ENCODE data around the gene RBMS1. TPM values are rescaled to one million over a fixed set of nuclear protein-coding genes. Genes with fewer than 3 reads are reported as not detected.

RBMS1 gene
- total and polyA plus RNA-seq, 4 donors, result 7.9 to 23.5 (median 15.5) TPM

DNA sequence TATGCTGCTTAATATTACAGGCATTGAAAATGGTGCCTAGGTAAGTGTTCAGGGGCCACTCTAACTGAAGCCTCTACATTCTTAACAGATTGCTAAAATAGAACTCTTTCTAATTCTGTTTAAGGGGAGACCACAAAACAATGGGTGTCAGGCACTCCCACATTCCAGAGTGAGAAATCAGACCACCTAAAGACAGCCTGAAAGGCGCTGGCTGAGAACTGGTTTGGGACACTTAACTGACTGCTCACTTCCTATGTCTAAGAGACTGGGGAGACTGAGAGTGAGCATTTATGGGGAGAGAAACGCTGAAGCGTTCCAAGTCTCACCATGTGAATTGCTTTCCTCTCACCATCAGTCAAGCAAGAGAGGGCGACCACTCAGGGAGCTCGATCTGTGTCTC, 184.7 kb downstream of the RBMS1 start:
- Histone ChIP-seq H3K4me1 (ENCODE audit: control insufficient read depth in 4 of 4, insufficient read depth in 4 of 4, low read length in 3 of 4) (no peaks in the 10 kb centered on the region), H3K9ac (ENCODE audit: low read depth in 1 of 2, low read length in 2 of 2) (no peak overlapping the region), H3K4me3 (ENCODE audit: low read depth in 1 of 3, low read length in 3 of 3) (no peak overlapping the region), H3K9me3 (ENCODE audit: control insufficient read depth in 4 of 4, low read length in 3 of 4) (no peaks in the 10 kb centered on the region), H3K27ac (ENCODE audit: low read depth in 1 of 2, low read length in 2 of 2) (no peak overlapping the region), H3K27me3 (ENCODE audit: control insufficient read depth in 4 of 4, insufficient read depth in 4 of 4, low read length in 3 of 4) (no peaks in the 10 kb centered on the region), H3K36me3 (ENCODE audit: control insufficient read depth in 4 of 4, insufficient read depth in 3 of 4, low read depth in 1 of 4, low read length in 3 of 4) (peaks cover 0 to 12% (median 0%) of the 10 kb centered on the region in 4 donors)
- no peak for DNase-seq (ENCODE audit: low spot score)
- WGBS, result 97% methylated on average over 5 of the region's 5 CpGs
- TF ChIP-seq, protein P1, sequence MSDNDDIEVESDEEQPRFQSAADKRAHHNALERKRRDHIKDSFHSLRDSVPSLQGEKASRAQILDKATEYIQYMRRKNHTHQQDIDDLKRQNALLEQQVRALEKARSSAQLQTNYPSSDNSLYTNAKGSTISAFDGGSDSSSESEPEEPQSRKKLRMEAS (IDR thresholded peaks at IDR 0.05), result no peak
- TF ChIP-seq RXRA (IDR thresholded peaks at IDR 0.05) (no peak), NR2F2 (IDR thresholded peaks at IDR 0.05) (no peak), YY1 (IDR thresholded peaks at IDR 0.05) (no peak), FOXA2 (IDR thresholded peaks at IDR 0.05) (no peak), JUND (IDR thresholded peaks at IDR 0.05) (no peak), FOXA1 (IDR thresholded peaks at IDR 0.05) (no peak), SP1 (IDR thresholded peaks at IDR 0.05) (no peak), HNF4G (IDR thresholded peaks at IDR 0.05) (no peak), TAF1 (conservative IDR thresholded peaks at IDR 0.05) (no peak), EGR1 (IDR thresholded peaks at IDR 0.05; ENCODE audit: low read depth in 2 of 2) (no peak)
- TF ChIP-seq, protein P2, sequence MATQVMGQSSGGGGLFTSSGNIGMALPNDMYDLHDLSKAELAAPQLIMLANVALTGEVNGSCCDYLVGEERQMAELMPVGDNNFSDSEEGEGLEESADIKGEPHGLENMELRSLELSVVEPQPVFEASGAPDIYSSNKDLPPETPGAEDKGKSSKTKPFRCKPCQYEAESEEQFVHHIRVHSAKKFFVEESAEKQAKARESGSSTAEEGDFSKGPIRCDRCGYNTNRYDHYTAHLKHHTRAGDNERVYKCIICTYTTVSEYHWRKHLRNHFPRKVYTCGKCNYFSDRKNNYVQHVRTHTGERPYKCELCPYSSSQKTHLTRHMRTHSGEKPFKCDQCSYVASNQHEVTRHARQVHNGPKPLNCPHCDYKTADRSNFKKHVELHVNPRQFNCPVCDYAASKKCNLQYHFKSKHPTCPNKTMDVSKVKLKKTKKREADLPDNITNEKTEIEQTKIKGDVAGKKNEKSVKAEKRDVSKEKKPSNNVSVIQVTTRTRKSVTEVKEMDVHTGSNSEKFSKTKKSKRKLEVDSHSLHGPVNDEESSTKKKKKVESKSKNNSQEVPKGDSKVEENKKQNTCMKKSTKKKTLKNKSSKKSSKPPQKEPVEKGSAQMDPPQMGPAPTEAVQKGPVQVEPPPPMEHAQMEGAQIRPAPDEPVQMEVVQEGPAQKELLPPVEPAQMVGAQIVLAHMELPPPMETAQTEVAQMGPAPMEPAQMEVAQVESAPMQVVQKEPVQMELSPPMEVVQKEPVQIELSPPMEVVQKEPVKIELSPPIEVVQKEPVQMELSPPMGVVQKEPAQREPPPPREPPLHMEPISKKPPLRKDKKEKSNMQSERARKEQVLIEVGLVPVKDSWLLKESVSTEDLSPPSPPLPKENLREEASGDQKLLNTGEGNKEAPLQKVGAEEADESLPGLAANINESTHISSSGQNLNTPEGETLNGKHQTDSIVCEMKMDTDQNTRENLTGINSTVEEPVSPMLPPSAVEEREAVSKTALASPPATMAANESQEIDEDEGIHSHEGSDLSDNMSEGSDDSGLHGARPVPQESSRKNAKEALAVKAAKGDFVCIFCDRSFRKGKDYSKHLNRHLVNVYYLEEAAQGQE (IDR thresholded peaks at IDR 0.05), result no peak
- TF ChIP-seq, protein P3, sequence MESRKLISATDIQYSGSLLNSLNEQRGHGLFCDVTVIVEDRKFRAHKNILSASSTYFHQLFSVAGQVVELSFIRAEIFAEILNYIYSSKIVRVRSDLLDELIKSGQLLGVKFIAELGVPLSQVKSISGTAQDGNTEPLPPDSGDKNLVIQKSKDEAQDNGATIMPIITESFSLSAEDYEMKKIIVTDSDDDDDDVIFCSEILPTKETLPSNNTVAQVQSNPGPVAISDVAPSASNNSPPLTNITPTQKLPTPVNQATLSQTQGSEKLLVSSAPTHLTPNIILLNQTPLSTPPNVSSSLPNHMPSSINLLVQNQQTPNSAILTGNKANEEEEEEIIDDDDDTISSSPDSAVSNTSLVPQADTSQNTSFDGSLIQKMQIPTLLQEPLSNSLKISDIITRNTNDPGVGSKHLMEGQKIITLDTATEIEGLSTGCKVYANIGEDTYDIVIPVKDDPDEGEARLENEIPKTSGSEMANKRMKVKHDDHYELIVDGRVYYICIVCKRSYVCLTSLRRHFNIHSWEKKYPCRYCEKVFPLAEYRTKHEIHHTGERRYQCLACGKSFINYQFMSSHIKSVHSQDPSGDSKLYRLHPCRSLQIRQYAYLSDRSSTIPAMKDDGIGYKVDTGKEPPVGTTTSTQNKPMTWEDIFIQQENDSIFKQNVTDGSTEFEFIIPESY (IDR thresholded peaks at IDR 0.05), result no peak
- TF ChIP-seq, protein P4, sequence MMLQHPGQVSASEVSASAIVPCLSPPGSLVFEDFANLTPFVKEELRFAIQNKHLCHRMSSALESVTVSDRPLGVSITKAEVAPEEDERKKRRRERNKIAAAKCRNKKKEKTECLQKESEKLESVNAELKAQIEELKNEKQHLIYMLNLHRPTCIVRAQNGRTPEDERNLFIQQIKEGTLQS (IDR thresholded peaks at IDR 0.05), result no peak
- TF ChIP-seq, protein P5, sequence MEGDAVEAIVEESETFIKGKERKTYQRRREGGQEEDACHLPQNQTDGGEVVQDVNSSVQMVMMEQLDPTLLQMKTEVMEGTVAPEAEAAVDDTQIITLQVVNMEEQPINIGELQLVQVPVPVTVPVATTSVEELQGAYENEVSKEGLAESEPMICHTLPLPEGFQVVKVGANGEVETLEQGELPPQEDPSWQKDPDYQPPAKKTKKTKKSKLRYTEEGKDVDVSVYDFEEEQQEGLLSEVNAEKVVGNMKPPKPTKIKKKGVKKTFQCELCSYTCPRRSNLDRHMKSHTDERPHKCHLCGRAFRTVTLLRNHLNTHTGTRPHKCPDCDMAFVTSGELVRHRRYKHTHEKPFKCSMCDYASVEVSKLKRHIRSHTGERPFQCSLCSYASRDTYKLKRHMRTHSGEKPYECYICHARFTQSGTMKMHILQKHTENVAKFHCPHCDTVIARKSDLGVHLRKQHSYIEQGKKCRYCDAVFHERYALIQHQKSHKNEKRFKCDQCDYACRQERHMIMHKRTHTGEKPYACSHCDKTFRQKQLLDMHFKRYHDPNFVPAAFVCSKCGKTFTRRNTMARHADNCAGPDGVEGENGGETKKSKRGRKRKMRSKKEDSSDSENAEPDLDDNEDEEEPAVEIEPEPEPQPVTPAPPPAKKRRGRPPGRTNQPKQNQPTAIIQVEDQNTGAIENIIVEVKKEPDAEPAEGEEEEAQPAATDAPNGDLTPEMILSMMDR (IDR thresholded peaks at IDR 0.05; ENCODE audit: low read depth, low read length, missing input control), result no peak

DNA sequence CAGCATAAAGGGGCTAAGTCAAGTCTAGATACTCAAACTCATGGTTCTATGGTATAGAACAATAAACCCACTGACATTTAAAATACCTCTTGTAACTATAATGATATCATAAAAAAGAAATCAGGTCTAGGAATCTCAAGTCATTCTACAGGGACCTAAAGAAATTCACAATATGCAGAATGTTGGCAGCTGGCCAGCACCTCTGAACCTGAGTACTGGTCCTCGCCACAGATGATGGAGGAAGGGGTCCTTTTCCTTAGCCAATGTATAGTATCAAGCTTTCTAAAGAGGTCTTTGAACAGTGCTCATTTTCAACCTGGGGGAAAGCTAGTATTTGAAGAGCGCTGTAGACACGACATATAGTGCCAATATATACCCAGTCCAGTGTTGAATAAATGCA, 185.1 kb downstream of the RBMS1 start:
- H3K36me3 ChIP-seq (ENCODE audit: control insufficient read depth in 4 of 4, insufficient read depth in 3 of 4, low read depth in 1 of 4, low read length in 3 of 4), result peaks cover 0 to 12% (median 0%) of the 10 kb centered on the region in 4 donors
- H3K27ac ChIP-seq (ENCODE audit: low read depth in 1 of 2, low read length in 2 of 2), result no peak overlapping the region
- no peak overlapping the region for H3K9ac ChIP-seq (ENCODE audit: low read depth in 1 of 2, low read length in 2 of 2)
- no peaks in the 10 kb centered on the region for H3K4me1 ChIP-seq (ENCODE audit: control insufficient read depth in 4 of 4, insufficient read depth in 4 of 4, low read length in 3 of 4)
- H3K27me3 ChIP-seq (ENCODE audit: control insufficient read depth in 4 of 4, insufficient read depth in 4 of 4, low read length in 3 of 4), result no peaks in the 10 kb centered on the region
- DNase-seq (ENCODE audit: low spot score), result no peak
- no peaks in the 10 kb centered on the region for H3K9me3 ChIP-seq (ENCODE audit: control insufficient read depth in 4 of 4, low read length in 3 of 4)
- 96% methylated on average over 3 of the region's 3 CpGs for WGBS
- H3K4me3 ChIP-seq (ENCODE audit: low read depth in 1 of 3, low read length in 3 of 3), result no peak overlapping the region
- TF ChIP-seq, protein P1 (IDR thresholded peaks at IDR 0.05), result no peak
- TF ChIP-seq GABPA (IDR thresholded peaks at IDR 0.05 in 1 of 2, conservative IDR thresholded peaks at IDR 0.05 in 1 of 2) (no peak), FOXA2 (IDR thresholded peaks at IDR 0.05) (no peak), JUND (IDR thresholded peaks at IDR 0.05) (no peak), YY1 (IDR thresholded peaks at IDR 0.05) (no peak), HNF4G (IDR thresholded peaks at IDR 0.05) (no peak), HNF4A (conservative IDR thresholded peaks at IDR 0.05) (no peak), RXRA (IDR thresholded peaks at IDR 0.05) (no peak), RAD21 (IDR thresholded peaks at IDR 0.05) (no peak), SP1 (IDR thresholded peaks at IDR 0.05) (no peak)
- TF ChIP-seq, protein P5 (IDR thresholded peaks at IDR 0.05; ENCODE audit: low read depth, low read length, missing input control), result no peak
- TF ChIP-seq, protein P3 (IDR thresholded peaks at IDR 0.05), result no peak
